Psoas muscle (tissue), 8 donors: ENCODE measurements around the gene NRBP1. TPM values are rescaled to one million over a fixed set of nuclear protein-coding genes. Genes with fewer than 3 reads are reported as not detected.

ENCODE experiments used
- ATAC-seq, 4 donors: fragments of 200-7000 bp; cut with Tn5 transposase; one replicate each; pipeline ENCODE4 v1.9.1; 2020; ENCODE audit warnings: moderate library complexity in 3 of 4, mild to moderate bottlenecking in 2 of 4
- DNase-seq, 2 donors: peaks; one replicate each; pipeline ENCODE4 v3.0.0-alpha.2; 2020
- H3K27ac ChIP-seq: fragments of 200-600 bp; one replicate; pipeline ENCODE4 v1.8.0; 2022
- H3K27me3 ChIP-seq, 3 donors: fragments of 200-600 bp in 1 of 3; one replicate each; pipeline versions ENCODE4 v1.6.1 to v1.8.0; 2013 to 2022; ENCODE audit warnings: low read length in 2 of 3, mild to moderate bottlenecking in 2 of 3, moderate library complexity in 1 of 3; ENCODE audit not compliant: insufficient read depth in 3 of 3
- H3K36me3 ChIP-seq, 2 donors: fragments of 200-600 bp in 1 of 2; one replicate each; pipeline versions ENCODE4 v1.6.1 to v1.8.0; 2013 to 2022; ENCODE audit warnings: low read depth in 1 of 2, mild to moderate bottlenecking in 1 of 2, moderate library complexity in 1 of 2; ENCODE audit not compliant: insufficient read depth in 1 of 2
- H3K4me1 ChIP-seq: fragments of 200-600 bp; one replicate; pipeline ENCODE4 v1.8.0; 2022
- H3K4me3 ChIP-seq: fragments of 200-600 bp; one replicate; pipeline ENCODE4 v1.8.0; 2022; ENCODE audit warnings: mild to moderate bottlenecking
- H3K9me3 ChIP-seq: fragments of 200-600 bp; one replicate; pipeline ENCODE4 v1.8.0; 2022
- CTCF ChIP-seq: fragments of 200-600 bp; IDR thresholded peaks from one replicate; pipeline ENCODE4 v1.8.0; 2022; ENCODE audit warnings: antibody characterized with exemption
- WGBS, 3 donors: extraction: QIAGEN DNeasy Blood & Tissue Kit; methylation state at CpG; one replicate each; pipeline versions ENCODE4 v1.1.6 to v1.1.7; 2013; 5-methylcytosine and 5-hydroxymethylcytosine counted together
- intact Hi-C, 2 donors: fragments of 100-400 bp; cut with DNase I; formaldehyde crosslinking; loops; one replicate each; pipeline versions ENCODE4 v1.11.0 to v1.14.2; 2022
- polyA plus RNA-seq, 3 donors: library from polyadenylated mRNA; stranded (reverse); fragments of 200-250 nt; gene quantifications; one replicate each; pipeline ENCODE4 v1.2.3, GENCODE V29; 2013
- total RNA-seq, 4 donors: library from RNA; stranded (reverse); fragmentation: NEBNext Ultra II Directional in 2 of 4; extraction: Animal tissue kit (Norgen Biotek cat#: 25700) in 2 of 4; gene quantifications; one replicate each; pipeline versions ENCODE4 v1.2.1 to v1.2.4, GENCODE V29; 2021 to 2023
- donor health status: healthy with polysubstance abuse.
- donor health status: DM: no; HTN: no; CAD: no; lungs with moderate emphysema.
- donor health status: Bipolar disorder and iron deficiency.
- donor health status: healthy.
- donor health status: DM: yes; HTN: yes; CAD: no.
- donor health status: DM: no; HTN: no; CAD: no.
- donor health status: DM: no; HTN: no; CAD: no.
- donor health status: DM: yes; HTN: yes; CAD: no.

NRBP1 gene
- total and polyA plus RNA-seq, 7 donors = 83.8 to 238 (median 120) TPM

DNA sequence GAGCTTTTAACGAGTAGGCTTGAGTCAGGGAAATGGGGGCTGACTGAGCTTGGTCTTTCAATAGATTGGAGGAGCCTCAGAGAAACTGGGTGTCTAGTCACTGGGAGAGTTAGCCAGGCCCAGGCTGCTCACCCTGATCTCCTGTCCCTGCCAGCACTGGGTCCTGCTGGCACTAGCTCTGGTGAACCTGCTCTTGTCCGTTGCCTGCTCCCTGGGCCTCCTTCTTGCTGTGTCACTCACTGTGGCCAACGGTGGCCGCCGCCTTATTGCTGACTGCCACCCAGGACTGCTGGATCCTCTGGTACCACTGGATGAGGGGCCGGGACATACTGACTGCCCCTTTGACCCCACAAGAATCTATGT is 14.5 kb downstream of the NRBP1 start:
- Histone ChIP-seq H3K9me3 (no peaks in the 10 kb centered on the region), H3K4me1 (peaks cover 15% of the 10 kb centered on the region), H3K27ac (peak overlapping the region; percentile 77), H3K36me3 (peaks cover 8 to 78% of the 10 kb centered on the region in 2 donors), H3K4me3 (peak overlapping the region; percentile 11), H3K27me3 (no peaks in the 10 kb centered on the region)
- DNase-seq (peak; percentile 24 to 66), ATAC-seq (peak; percentile 68 to 79 (median 76))
- intact Hi-C loops = no loop called here
- 35 to 64% (median 36%) methylated on average over 6 of the region's 6 CpGs for WGBS, 3 donors
- no peak for TF ChIP-seq CTCF

- no peak overlapping the region for H3K27ac ChIP-seq
- no peaks in the 10 kb centered on the region for H3K9me3 ChIP-seq
- ATAC-seq = no peak
- no peak for TF ChIP-seq CTCF
- H3K4me3 ChIP-seq = no peak overlapping the region
- 90 to 92% (median 91%) methylated on average over 8 of the region's 8 CpGs for WGBS, 3 donors
- intact Hi-C loops = no loop called here
- peaks cover 15% of the 10 kb centered on the region for H3K4me1 ChIP-seq
- H3K27me3 ChIP-seq = no peaks in the 10 kb centered on the region
- DNase-seq = no peak
- H3K36me3 ChIP-seq = peaks cover 10 to 78% of the 10 kb centered on the region in 2 donors
Measured at GRCh38 chr2:27445155-27445554, 16.7 kb downstream of the NRBP1 start.

DNA sequence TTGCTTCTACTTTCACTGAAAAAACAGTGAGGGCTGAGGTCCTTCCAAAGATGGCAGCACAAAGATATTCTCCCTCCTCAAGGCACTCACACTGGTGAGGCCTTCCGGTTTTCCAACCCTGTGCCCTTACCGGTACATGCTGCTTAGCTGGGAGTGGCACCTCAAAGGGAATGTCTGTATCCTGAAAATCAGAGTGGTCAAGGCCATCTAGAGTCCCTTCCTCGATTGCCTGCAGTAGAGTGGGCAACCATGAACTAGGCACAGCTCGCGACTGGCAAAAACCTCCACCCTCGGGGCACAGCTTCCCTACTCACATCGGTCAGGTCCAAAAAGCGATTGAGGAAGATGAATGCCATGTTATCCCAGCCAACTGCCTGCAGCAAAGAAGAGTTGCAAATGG is 17.2 kb downstream of the NRBP1 start:
- H3K36me3 ChIP-seq = peaks cover 10 to 78% of the 10 kb centered on the region in 2 donors
- H3K27me3 ChIP-seq = no peaks in the 10 kb centered on the region
- no peaks in the 10 kb centered on the region for H3K9me3 ChIP-seq
- intact Hi-C loops = no loop called here
- 89 to 92% (median 89%) methylated on average over 8 of the region's 8 CpGs for WGBS, 3 donors
- H3K4me1 ChIP-seq = peaks cover 15% of the 10 kb centered on the region
- no peak for TF ChIP-seq CTCF
- no peak for DNase-seq
- no peak overlapping the region for H3K4me3 ChIP-seq
- H3K27ac ChIP-seq = no peak overlapping the region
- ATAC-seq = no peak

GRCh38 chr2:27446057-27446456 is 17.6 kb downstream of the NRBP1 start:
- peaks cover 15% of the 10 kb centered on the region for H3K4me1 ChIP-seq
- intact Hi-C loops = no loop called here
- ATAC-seq (no peak), DNase-seq (no peak)
- H3K27me3 ChIP-seq = no peaks in the 10 kb centered on the region
- 62 to 80% (median 77%) methylated on average over 3 of the region's 3 CpGs for WGBS, 3 donors
- H3K4me3 ChIP-seq = no peak overlapping the region
- no peak for TF ChIP-seq CTCF
- H3K9me3 ChIP-seq = no peaks in the 10 kb centered on the region
- H3K27ac ChIP-seq = no peak overlapping the region
- H3K36me3 ChIP-seq = peaks cover 10 to 78% of the 10 kb centered on the region in 2 donors

GRCh38 chr2:27448381-27448780 is 19.9 kb downstream of the NRBP1 start:
- WGBS, 3 donors = 60 to 98% (median 81%) methylated on average over 3 of the region's 3 CpGs
- no peak for ATAC-seq
- TF ChIP-seq CTCF = no peak

More at GRCh38 chr2:27448381-27448780, 19.9 kb downstream of the NRBP1 start:
- H3K9me3 ChIP-seq = no peaks in the 10 kb centered on the region
- H3K36me3 ChIP-seq = peaks cover 14 to 87% of the 10 kb centered on the region in 2 donors
- H3K27me3 ChIP-seq = no peaks in the 10 kb centered on the region
- no peaks in the 10 kb centered on the region for H3K4me1 ChIP-seq
- intact Hi-C loops = no loop called here
- DNase-seq = no peak
- H3K27ac ChIP-seq = no peak overlapping the region
- H3K4me3 ChIP-seq = no peak overlapping the region
